CMK (cell line): Measurements from ENCODE around the gene SRCIN1.
"Not testable (repeated sequence)": the region's sequence is repeated elsewhere in the genome, so short reads cannot be mapped to it uniquely, and the experiment has no call there.

Source experiments
- DNase-seq: peaks from one replicate; pipeline ENCODE4 v3.0.0-alpha.2; 2010; ENCODE audit warnings: low read depth

Gene SRCIN1

DNA sequence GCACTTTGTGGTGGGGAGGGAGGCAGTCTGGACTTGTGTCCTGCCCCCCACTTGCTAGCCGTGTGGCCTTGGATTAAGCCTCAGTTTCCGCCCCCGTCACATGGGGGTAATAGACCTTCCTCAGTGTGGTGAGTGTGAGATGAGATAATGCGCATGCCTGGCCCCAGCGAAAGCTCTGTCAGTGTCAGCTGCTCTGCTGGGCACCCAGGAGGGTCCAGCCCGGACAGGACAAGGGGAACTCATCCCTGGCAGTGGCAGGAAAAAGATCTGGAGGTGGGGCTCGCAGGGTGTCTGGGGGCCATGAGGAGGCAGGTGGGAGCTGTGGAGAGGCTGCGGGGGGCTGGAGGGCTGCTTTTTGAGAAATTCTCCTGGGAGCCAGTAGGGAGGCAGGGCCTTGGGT, 63.5 kb downstream of the SRCIN1 start:
- DNase-seq, result no peak

DNA sequence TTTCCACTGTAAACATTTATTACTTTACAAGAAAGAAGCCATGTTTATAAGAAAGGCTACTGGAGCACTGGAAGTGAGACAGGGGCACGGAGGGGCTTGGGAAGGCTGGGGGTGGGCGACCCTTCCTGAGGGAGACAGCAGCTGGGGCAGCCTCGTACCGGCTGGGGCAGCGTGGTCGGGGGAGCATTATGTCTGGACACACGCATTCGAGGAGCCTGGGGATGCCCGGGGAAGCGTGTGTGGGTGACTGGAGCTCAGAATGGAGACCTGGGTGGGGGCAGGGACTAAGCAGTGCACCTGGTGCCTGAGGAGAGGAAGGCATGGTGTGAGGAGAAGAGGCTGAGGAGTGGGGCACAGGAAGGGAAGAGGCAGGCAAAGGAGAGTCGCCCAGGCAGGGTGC, 64.5 kb downstream of the SRCIN1 start:
- DNase-seq, result no peak

DNA sequence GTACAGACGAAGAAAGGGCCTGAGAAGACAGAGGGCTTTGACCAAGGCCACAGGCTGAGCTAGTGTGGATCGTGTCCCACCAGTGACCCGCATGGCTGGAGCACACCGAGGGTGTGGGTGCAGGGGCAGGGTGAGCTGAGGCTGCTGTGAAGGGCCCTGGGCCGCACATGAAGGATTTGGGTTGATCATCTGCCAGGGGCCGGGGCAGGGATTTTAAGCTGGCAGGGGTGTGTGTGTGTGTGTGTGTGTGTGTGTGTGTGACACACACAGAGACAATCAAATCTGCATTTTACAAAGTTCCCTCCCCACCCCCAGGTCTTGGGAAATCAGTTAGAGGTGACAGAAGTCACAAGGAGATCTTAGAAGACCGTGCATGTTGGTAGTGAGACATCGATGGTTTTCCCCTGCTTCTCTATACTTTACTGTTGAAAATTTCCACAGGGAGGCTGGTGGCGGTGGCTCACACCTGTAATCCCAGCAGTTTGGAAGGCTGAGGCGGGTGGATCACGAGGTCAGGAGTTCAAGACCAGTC, 65.2 kb downstream of the SRCIN1 start:
- DNase-seq, result no peak

DNA sequence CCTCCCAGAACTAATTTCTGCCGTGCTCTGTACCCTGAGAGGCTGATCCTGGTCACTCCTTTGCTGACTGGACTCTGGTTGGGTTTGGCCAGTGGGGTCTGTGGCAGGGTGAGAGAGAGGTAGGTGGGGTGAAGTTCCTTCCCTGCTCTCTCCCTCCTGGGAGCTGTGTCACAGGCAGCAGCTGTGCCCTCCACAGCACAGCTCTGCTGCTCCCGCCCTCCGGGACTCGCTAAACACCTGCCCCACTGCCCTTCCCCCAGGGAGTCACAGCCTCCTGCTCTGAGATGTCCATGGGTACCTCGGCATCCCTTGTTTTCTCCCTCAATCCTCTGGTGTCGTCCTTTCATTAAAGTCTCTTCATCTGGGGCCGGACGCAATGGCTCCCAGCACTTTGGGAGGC, 66.4 kb downstream of the SRCIN1 start:
- no peak for DNase-seq

DNA sequence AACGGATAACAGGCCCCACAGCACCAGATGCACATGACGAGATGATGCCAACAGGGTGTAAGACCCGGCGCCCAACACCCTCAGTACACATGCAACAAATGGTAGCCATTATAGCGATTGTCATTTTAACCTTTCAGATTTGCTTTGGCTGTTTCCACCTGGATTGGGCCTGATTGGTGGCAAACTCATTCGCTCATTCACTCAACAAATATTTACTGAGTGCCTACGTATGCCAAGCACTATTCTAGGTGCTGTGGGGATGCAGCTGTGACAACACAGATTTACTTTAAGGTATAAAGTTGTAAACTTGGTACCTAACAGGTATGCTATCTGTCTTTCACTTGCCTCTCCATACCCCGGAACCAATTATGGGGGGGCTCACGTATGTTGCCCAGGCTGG, 66.8 kb downstream of the SRCIN1 start:
- no peak for DNase-seq

DNA sequence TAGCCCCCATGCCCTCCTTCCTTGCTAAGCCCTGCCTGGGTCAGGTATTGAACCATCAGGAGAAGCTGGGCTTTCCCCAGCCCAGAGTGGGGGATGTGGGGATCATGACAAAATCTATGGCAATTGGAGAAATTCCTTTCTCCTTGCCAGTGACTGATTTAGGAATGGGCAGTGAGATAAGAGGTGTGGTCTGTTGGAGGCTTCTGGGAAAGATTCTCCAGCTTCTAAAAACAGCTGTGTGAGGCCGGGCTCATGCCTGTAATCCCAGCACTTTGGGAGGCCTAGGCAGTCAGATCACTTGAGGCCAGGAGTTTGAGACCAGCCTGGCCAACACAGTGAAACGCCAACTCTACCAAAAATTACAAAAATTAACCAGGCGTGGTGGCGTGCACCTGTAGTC, 69.1 kb downstream of the SRCIN1 start:
- DNase-seq, result no peak

DNA sequence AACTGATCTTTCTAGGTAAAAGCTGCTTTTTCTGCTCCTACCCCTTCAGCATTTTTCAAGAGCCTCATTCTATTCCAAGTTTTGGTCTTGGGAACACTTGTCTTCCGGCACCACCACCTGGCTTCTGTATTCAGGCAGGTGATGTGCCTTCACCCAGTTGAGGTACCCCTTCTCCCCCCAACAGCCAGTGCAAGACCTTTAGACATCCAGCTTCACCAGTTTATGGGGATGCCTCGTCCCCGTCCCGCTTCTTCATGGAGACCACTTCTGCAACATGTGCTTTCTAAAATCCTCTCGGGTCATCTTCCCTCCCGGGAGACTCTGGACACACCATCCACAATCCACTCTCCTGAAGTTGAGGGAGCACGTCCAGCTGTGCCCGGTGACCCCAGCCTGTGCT, 69.9 kb downstream of the SRCIN1 start:
- DNase-seq, result no peak

DNA sequence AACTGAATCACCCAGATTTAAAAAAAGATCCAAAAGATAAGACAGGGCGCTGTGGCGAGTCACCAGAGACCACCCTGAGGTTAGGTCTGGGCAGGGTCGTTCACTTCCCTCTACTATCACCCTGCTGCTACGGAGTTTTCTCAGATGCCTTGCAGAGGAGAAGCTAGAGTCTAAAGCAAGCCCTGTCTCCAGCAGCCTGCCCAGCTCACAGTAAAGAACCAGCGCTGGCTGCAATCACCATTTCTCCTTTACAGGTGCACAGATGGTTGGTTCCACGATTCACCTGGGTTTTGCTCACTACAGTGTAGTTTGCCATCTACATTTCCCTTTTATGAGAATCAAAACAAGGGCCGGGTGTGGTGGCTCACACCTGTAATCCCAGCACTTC, 71.3 kb downstream of the SRCIN1 start:
- DNase-seq, result no peak

DNA sequence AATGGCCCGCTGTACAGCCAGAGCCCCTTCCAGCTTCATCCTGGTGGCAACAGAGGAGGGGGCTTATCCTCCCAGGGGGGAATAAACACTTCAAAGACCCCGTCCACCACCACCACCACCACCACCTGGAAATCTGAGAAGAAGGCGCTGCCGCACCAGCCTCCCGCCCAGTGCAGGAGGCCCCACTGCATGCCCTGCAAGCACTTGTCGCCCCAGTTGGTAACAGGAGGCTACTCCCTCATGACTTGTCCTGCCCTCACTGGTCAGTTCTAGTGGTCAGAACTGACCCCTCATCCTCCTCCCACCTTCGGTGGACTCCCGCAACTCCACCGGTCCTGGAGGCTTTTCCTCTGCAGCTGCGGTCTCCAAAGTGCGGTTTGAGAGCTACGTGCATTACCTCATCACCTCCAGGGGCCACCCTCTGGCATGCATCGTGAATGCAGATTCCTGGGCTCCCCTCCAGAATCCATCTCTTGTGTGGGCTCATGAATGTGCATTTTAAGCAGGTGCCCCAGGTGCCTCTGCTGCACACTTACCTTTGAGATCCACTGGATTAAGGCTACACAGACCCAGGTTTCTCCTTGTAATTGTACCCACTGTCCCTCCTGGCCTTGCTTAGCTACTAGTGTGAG, 71.8 kb downstream of the SRCIN1 start:
- DNase-seq, result no peak

DNA sequence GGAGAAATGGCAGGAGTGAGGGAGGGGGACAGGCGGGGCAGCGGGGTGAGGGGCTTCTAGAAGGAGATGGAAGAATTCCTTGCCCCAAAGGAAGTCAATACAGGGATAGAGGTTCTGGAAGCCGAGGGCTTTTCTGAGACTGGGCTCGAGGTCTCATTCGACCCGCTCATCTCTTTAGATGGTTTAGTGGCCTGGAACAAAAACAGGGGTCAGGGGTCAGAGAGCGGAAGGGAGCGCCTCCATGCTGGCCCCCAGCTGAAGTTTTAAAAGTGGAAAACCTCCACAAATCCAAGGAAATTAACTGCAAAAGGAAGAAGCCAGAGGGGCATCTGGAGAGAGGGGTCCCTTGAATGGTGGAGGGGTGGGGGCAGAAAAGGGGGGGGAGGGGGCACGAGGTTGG, 72.5 kb downstream of the SRCIN1 start:
- no peak for DNase-seq

DNA sequence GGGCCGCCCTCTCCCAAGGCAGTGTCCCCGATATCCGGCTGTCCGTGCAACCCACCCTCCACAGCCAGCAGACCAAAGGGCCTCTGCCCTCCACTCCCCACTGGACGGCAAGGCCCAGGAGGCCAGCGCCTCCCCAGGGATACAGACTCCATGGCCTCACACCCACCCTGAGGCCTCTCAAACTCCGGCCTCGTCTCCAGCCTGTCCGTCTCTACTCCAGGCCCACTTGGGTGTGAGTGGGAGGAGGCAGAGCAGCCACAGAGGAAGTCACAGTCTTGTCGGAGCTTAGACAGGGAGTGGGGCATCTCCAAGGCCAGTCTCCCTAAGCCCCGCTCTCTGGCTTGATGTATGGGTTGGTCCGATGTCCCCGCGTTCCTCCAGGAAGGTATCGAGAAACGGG, 73.3 kb downstream of the SRCIN1 start:
- no peak for DNase-seq

DNA sequence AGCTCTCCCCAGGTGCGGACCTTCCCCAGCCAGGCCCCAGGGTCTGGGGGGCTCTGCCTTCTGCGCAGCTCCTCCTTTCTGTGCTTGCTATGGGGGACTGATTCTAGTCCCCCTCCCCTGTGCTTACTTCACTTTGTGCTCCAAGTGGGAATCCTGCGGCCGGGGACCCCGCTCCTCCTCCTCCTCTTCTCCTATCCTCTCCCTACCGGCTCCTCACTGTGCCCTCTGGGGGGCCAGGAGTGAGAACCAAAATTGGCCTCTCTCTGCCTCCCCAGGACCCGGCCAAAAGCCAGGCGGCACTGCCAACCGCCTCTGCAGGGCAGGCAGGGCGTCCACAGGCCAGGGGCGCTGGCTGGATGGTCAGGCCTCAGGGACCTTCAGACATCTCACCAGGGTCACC, 74.0 kb downstream of the SRCIN1 start:
- not testable (repeated sequence) for DNase-seq

DNA sequence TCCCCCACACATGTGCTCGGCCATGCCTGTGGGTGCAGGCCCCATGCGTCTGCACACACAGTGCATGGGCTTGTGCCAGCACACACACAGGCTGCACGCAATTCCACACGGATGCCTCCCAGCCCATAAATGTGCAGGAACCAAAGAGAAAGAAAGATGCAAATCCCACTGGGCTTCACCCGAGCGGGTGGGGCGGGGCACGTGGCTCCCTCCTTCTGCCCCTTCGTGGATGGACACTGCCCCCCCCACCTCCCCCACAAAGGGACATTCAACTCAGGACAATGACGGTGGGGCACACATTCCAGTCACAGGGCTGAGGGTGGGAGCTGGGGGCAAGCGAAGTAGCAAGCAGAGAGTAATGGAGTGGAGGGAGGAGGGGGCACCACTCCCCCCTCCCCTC, 74.9 kb downstream of the SRCIN1 start:
- not testable (repeated sequence) for DNase-seq

DNA sequence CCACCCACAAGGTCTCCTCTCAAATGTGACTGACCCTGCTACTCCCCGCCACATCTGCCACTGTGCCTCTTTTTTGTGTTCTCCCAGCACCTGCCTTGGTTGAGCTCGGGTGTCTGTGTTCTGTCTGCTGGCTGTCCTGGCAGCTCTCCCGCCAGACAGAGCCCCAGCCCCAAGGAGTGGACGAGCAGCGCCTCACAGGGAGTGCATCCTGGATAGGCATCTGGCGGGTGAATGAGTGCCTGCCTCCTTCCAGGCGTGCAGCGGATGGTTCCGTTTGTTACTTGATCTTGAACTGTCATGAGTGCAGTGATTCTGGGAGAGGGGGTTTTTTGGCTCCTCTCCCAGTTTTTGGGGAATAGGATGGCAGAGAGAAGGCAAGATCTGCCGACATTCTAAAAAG, 77.6 kb downstream of the SRCIN1 start:
- not testable (repeated sequence) for DNase-seq

DNA sequence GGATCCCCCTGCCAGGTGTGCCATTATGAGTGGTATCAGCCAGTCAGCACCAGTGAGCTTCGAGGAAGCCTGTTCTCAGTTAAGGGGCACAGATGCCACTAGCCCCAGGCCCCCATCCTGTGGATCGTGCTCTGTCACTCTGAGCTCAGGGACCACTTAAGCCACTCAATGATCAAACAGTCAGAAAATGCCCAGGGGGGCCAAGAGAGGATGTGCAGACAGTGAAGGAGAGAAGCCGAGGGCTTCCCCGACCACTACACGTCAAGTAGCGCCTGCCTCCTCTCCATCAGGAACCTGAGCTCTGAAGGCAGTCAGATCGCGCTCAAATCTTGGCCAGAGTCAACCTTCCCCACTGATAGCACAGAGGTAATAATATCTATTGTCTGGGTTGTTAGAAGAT, 79.2 kb downstream of the SRCIN1 start:
- DNase-seq, result not testable (repeated sequence)

DNA sequence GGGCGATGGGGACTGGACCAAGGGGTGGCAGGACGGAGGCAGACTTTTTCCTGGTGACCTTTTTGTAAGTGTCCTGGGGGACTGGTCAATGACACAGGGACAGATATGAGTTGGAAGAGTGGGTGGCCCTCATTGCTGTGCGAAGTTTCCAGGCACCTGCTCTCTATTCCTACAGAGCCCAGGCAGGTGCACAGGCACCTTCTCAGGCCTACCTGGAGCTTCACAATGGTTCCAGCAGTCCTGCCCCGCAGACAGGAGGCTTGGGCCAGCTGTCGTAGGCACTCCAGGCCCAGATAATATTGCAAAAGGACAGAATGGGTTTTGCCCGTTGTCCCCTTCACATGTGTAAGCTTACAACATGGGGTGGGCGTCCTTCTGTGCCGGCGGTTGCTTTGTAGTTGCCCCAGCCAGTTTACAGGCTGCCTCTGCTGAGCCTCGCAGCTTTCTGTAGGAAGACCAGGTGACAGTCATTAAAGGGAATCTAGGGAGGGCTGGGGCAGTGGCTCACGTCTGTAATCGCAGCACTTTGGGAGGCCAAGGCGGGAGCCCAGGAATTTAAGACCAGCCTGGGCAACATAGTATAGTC, 93.2 kb downstream of the SRCIN1 start:
- no peak for DNase-seq

DNA sequence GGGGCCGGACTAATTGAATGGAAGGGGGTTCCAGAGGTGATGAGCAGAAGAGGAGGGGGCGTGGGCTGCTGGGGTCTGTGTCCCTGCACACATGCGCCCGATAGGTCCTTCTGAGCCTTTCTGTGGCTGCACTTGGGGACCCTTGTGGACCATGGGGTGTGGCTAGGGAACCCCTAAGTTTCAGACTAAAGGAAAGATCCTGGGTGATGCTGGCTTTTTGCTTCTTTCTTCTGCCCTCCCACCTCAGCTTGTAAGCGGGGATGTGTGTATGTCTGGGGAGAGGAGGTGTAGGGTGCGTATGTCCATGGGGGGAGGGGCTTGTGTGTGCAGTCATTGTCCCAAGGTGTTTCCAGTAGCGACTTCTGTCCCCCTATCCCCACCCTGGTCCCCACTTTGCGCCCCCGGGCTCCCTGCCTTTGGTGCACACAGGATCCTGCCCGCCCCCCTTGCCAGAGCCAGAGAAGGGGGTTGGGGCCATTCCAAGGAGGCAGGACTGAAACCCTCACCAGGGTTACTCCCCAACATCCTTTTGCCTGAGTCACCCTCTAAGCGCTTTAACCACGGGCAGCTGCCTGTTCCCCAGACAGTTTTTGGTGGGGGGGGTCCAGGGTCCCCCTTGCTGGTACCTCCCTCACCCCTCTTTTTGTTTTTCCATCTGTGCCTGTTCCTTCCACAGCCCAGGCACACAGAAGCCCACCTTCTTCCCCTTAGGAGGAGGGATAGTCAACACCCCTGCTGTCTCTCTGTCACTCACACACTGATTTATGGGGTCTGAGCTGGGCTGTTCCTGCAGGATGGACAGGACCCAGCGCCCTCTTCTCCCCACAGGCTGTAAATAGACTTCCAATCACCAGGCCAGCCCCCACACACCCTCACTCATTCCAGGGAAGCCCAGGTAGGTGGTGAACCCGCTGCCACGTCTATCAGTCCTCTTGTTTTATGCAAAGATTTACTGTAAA, 94.3 kb downstream of the SRCIN1 start:
- DNase-seq, result no peak

DNA sequence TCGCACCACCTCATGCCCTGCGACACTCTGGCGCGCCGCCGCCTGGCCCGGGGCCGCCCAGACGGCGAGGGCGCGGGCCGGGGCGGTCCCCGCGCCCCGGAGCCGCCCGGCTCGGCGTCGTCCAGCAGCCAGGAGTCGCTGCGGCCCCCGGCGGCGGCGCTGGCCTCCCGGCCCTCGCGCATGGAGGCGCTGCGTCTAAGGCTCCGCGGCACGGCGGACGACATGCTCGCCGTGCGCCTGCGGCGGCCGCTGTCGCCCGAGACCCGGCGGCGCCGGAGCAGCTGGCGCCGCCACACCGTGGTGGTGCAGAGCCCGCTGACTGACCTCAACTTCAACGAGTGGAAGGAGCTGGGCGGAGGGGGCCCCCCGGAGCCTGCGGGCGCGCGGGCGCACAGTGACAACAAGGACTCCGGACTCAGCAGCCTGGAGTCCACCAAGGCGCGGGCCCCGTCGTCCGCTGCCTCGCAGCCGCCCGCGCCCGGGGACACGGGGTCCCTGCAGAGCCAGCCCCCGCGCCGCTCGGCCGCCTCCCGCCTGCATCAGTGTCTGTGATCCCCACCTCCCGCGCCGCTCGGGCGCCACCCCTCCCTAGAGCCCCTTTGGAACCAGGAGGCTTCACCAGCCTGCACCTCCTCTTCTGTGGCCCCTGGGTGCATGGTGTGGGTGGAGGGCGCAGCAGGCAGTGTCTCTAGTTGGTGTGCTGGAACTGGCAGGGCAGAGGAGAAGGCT, 95.2 kb downstream of the SRCIN1 start:
- no peak for DNase-seq

DNA sequence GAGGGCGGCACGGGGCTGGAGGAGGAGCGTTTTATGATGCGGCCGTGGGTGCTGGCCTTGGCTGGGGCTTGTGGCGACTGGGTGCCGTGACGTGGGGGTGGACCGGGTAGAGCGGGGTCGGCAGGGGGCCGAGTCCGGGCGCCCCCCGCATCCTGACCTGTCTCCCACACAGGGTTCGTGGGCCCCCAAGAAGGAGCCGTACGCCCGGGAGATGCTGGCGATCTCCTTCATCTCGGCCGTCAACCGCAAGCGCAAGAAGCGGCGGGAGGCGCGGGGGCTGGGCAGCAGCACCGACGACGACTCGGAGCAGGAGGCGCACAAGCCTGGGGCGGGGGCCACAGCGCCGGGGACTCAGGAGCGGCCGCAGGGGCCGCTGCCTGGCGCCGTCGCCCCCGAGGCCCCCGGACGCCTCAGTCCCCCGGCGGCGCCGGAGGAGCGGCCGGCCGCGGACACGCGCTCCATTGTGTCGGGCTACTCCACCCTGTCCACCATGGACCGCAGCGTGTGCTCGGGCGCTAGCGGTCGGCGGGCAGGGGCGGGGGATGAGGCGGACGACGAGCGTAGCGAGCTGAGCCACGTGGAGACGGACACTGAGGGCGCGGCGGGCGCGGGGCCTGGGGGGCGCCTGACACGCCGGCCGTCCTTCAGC, 95.9 kb downstream of the SRCIN1 start:
- no peak for DNase-seq

DNA sequence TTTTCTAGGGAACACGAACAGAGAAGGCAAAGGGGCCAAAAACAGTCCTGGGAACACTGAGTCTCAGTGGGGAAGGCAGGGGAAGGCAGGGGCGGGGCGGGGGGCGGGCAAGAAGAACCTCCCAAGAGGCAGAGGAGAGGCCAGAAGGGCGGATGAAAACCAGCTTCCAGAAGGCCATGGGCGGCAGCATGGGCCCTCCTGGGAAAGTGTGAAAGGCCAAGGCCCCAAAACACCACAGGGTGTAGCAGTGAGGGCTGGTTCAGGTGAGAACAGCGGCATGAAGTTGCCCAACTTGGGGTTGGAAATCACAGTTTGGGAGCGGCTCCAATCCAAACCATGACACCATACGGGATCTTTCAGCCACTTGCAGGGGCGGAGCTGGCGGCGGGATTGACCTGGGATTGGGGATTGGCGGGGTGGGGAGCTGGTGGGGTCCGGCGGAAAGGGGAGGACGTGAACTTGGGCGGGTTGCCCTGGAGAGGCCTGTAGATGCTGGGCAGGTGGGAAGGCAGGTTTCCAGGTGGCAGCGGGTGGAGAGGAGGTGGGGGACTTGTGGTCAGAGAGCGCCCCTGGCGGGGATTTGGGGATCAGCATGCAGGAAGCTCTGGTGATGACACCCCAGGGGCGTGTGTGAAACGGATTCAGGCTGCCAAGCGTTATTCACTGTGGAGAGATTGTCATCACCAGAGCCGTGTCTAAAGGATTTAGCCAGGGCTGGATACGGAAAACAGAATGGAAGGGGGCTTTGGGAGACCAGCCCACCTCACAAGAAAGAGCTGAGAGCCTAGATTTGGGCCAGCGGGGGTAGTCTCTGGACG, 96.6 kb downstream of the SRCIN1 start:
- peak; percentile 21 for DNase-seq

DNA sequence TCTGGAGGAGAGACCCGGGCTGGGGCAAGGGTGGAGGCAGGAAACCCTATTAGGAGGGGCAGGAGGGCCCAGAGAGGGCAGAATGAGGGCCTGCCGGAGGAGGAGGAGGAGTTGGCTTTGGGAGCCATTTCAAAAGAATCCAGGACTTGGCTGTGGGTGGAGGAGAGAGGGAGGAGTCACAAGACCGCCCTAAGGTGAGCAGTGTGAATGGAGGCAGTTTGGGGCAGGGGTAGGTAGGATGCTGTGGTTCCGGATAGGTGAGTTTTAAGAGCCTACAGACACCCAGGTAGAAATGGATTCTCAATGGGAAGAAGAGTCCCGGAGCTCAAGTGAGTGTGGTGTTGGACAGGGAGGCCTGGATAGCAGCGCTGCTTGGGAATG, 97.2 kb downstream of the SRCIN1 start:
- no peak for DNase-seq
